ENCODE measurements around the gene CPE.

The CPE gene

GRCh38 chr4:165343353-165344191 lies 35.2 kb upstream of the CPE start:
- peaks cover 6% of the 10 kb centered on the region; the same call in 1 of the 2 replicates for H3K36me3 ChIP-seq (replicated peaks; ENCODE audit: insufficient read depth, low read length)
- no peak overlapping the region for H3K27ac ChIP-seq (ENCODE audit: low read length)
- H3K9ac ChIP-seq (ENCODE audit: low read length) = no peak overlapping the region
- peaks cover 2% of the 10 kb centered on the region; the same call in 1 of the 2 replicates for H3F3A ChIP-seq (ENCODE audit: insufficient read depth, low read length)
- no peaks in the 10 kb centered on the region for H4K20me1 ChIP-seq (ENCODE audit: insufficient read depth, low read length)
- H3K9me3 ChIP-seq (replicated peaks; ENCODE audit: insufficient read depth, low read length) = no peaks in the 10 kb centered on the region
- no peaks in the 10 kb centered on the region for H3K79me2 ChIP-seq (ENCODE audit: low read length)
- no peaks in the 10 kb centered on the region for H3K9me2 ChIP-seq (replicated peaks; ENCODE audit: insufficient read depth, low read length)
- no peaks in the 10 kb centered on the region for H3K27me3 ChIP-seq (replicated peaks; ENCODE audit: insufficient read depth, low read length)
- H3K4me3 ChIP-seq (ENCODE audit: low read length) = no peak overlapping the region
- peak; percentile 9 for DNase-seq
- H3K4me1 ChIP-seq (ENCODE audit: low read length) = no peaks in the 10 kb centered on the region
- H3K4me2 ChIP-seq (ENCODE audit: low read depth, low read length) = no peak overlapping the region
- H2AFZ ChIP-seq (ENCODE audit: low read length) = no peak overlapping the region
- TF ChIP-seq EZH2phosphoT487 (IDR thresholded peaks at IDR 0.05; ENCODE audit: low read length) = no peak
- TF ChIP-seq CTCF (IDR thresholded peaks at IDR 0.05; ENCODE audit: low read length) = peak; percentile 17; the same call in 1 of the 2 replicates

DNA sequence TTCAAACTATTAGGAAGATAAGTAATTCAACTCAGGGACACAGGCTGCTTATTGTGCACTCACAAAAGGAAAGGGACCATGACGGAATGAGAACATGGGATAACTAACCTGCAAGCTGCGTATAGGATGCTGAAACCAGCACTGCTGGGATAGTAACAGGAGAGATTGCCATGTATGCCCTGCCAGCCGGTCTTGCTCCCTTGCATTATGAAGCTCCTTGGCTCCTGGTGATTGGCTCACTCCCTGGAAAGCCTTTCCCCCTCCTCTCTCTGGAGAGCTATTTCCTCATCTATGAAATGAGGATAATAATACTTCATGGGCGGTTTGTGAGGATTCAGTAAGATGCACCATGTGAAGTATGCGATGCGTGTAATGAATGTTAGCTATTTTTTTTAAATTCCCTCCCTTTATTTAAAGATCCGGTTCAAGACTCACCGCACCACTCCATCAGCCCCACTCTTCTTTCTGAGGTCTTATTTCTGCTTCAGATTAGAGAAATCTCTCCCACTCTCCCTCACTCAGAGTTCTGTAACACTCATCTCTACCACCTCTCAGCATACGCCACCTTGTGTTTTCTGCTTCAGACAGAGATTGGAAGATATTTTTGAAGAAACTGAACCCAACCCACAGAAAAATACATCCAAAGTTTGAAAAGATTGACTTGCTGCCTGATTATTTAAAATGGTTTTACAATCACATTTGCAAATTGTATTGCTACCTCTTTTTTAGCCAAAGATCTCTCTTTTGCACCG lies 33.0 kb upstream of the CPE start:
- Histone ChIP-seq H3K4me2 (ENCODE audit: low read depth, low read length) (no peak overlapping the region), H3K27me3 (replicated peaks; ENCODE audit: insufficient read depth, low read length) (no peaks in the 10 kb centered on the region), H3K36me3 (replicated peaks; ENCODE audit: insufficient read depth, low read length) (peaks cover 4% of the 10 kb centered on the region; the same call in 1 of the 2 replicates), H3K9me3 (replicated peaks; ENCODE audit: insufficient read depth, low read length) (no peaks in the 10 kb centered on the region), H3K9ac (ENCODE audit: low read length) (no peak overlapping the region), H3K4me1 (ENCODE audit: low read length) (no peaks in the 10 kb centered on the region), H3F3A (ENCODE audit: insufficient read depth, low read length) (peaks cover 2% of the 10 kb centered on the region; the same call in 1 of the 2 replicates), H2AFZ (ENCODE audit: low read length) (no peak overlapping the region), H3K79me2 (ENCODE audit: low read length) (no peaks in the 10 kb centered on the region), H3K4me3 (ENCODE audit: low read length) (no peak overlapping the region), H3K27ac (ENCODE audit: low read length) (no peak overlapping the region), H3K9me2 (replicated peaks; ENCODE audit: insufficient read depth, low read length) (no peaks in the 10 kb centered on the region), H4K20me1 (ENCODE audit: insufficient read depth, low read length) (no peaks in the 10 kb centered on the region)
- no peak for TF ChIP-seq EZH2 (optimal IDR thresholded peaks at IDR 0.05; ENCODE audit: low read depth, low read length)
- no peak for DNase-seq

- H3K4me1 ChIP-seq (ENCODE audit: low read length) = no peaks in the 10 kb centered on the region
- no peak overlapping the region for H3K27ac ChIP-seq (ENCODE audit: low read length)
- no peak overlapping the region for H3K4me3 ChIP-seq (ENCODE audit: low read length)
- H3F3A ChIP-seq (ENCODE audit: insufficient read depth, low read length) = 0 out of 2 replicates have a peak, but pooled peaks cover 2% of the 10 kb centered on the region
- H3K27me3 ChIP-seq (replicated peaks; ENCODE audit: insufficient read depth, low read length) = no peaks in the 10 kb centered on the region
- no peak overlapping the region for H3K4me2 ChIP-seq (ENCODE audit: low read depth, low read length)
- no peaks in the 10 kb centered on the region for H4K20me1 ChIP-seq (ENCODE audit: insufficient read depth, low read length)
- no peaks in the 10 kb centered on the region for H3K9me2 ChIP-seq (replicated peaks; ENCODE audit: insufficient read depth, low read length)
- no peaks in the 10 kb centered on the region for H3K9me3 ChIP-seq (replicated peaks; ENCODE audit: insufficient read depth, low read length)
- H3K79me2 ChIP-seq (ENCODE audit: low read length) = no peaks in the 10 kb centered on the region
- H3K36me3 ChIP-seq (replicated peaks; ENCODE audit: insufficient read depth, low read length) = no peaks in the 10 kb centered on the region
- H3K9ac ChIP-seq (ENCODE audit: low read length) = no peak overlapping the region
- no peak for TF ChIP-seq EZH2 (optimal IDR thresholded peaks at IDR 0.05; ENCODE audit: low read depth, low read length)
- no peak for TF ChIP-seq EZH2phosphoT487 (IDR thresholded peaks at IDR 0.05; ENCODE audit: low read length)
- no peak for TF ChIP-seq CTCF (IDR thresholded peaks at IDR 0.05; ENCODE audit: low read length)
- no peak overlapping the region for H2AFZ ChIP-seq (ENCODE audit: low read length)
- no peak for DNase-seq
Measured at GRCh38 chr4:165347647-165348569, 30.9 kb upstream of the CPE start.
